ENCODE results near the gene GPR149. TPM values are rescaled to one million over a fixed set of nuclear protein-coding genes. Genes with fewer than 3 reads are reported as not detected.
A peak's percentile ranks its signal among the peaks of the same experiment; 100 is the strongest.

Gene GPR149
- total RNA-seq, 1 donor from 2014 or later: not detected

DNA sequence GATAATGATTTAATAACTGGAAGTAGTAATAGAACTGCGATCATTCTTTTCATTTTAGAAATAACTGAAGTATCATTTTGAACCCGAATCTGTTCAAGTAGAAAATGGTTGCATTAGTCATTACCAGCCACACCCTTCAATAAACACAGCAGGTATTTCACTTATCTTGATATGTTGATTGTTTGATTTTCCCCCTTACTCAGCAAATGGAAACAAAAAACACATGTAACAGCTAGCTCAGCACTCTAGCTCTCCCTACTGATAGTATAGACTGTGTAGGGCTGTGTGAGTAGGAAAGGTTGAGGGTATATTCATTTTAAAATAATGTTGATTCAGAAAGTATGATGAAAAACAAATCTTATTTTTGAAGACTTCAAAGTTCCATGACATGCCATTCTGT, 1.1 kb upstream of the GPR149 start:
- no peaks in the 10 kb centered on the region for H3K36me3 Mint-ChIP-seq (ENCODE audit: low read depth, unreplicated experiment)
- Histone ChIP-seq H3K9me3 (ENCODE audit: insufficient read depth, low read depth, low read length) (no peaks in the 10 kb centered on the region), H3K27me3 (ENCODE audit: insufficient read depth, low read length) (peaks cover 28% of the 10 kb centered on the region), H3K36me3 (ENCODE audit: insufficient read depth, low read length) (no peaks in the 10 kb centered on the region), H3K9ac (ENCODE audit: low read length) (no peak overlapping the region), H4K20me1 (ENCODE audit: insufficient read depth, low read length) (no peaks in the 10 kb centered on the region), H3K4me1 (ENCODE audit: insufficient read depth, low read length) (no peaks in the 10 kb centered on the region), H2AFZ (ENCODE audit: low read depth, low read length) (no peak overlapping the region), H3K4me3 (ENCODE audit: insufficient read depth, low read depth, low read length) (no peak overlapping the region), H3K27ac (ENCODE audit: low read depth, low read length) (no peak overlapping the region), H3K4me2 (ENCODE audit: low read length) (no peak overlapping the region), H3K79me2 (ENCODE audit: insufficient read depth, low read length) (no peaks in the 10 kb centered on the region)
- no peak for TF ChIP-seq EZH2 (IDR thresholded peaks at IDR 0.05; ENCODE audit: insufficient read depth, low read length)
- TF ChIP-seq, protein P1, sequence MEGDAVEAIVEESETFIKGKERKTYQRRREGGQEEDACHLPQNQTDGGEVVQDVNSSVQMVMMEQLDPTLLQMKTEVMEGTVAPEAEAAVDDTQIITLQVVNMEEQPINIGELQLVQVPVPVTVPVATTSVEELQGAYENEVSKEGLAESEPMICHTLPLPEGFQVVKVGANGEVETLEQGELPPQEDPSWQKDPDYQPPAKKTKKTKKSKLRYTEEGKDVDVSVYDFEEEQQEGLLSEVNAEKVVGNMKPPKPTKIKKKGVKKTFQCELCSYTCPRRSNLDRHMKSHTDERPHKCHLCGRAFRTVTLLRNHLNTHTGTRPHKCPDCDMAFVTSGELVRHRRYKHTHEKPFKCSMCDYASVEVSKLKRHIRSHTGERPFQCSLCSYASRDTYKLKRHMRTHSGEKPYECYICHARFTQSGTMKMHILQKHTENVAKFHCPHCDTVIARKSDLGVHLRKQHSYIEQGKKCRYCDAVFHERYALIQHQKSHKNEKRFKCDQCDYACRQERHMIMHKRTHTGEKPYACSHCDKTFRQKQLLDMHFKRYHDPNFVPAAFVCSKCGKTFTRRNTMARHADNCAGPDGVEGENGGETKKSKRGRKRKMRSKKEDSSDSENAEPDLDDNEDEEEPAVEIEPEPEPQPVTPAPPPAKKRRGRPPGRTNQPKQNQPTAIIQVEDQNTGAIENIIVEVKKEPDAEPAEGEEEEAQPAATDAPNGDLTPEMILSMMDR (IDR thresholded peaks at IDR 0.05; ENCODE audit: insufficient read depth, low read depth, low read length): no peak
- FAIRE-seq (no peak), DNase-seq (ENCODE audit: low read depth) (no peak)
- H3K4me1 Mint-ChIP-seq (ENCODE audit: low read depth, unreplicated experiment): peaks cover 4% of the 10 kb centered on the region
- no peak overlapping the region for H3K4me3 Mint-ChIP-seq (ENCODE audit: unreplicated experiment)
- H3K9me3 Mint-ChIP-seq (ENCODE audit: unreplicated experiment): no peaks in the 10 kb centered on the region
- H3K27me3 Mint-ChIP-seq (ENCODE audit: low read depth, unreplicated experiment): peaks cover 34% of the 10 kb centered on the region
- no peak overlapping the region for H3K27ac Mint-ChIP-seq (ENCODE audit: unreplicated experiment)

- no peaks in the 10 kb centered on the region for H3K4me1 ChIP-seq (ENCODE audit: insufficient read depth, low read length)
- no peaks in the 10 kb centered on the region for H3K36me3 ChIP-seq (ENCODE audit: insufficient read depth, low read length)
- Mint-ChIP-seq H3K4me3 (ENCODE audit: unreplicated experiment) (peak overlapping the region; percentile 76), H3K4me1 (ENCODE audit: low read depth, unreplicated experiment) (peaks cover 4% of the 10 kb centered on the region), H3K36me3 (ENCODE audit: low read depth, unreplicated experiment) (no peaks in the 10 kb centered on the region), H3K27ac (ENCODE audit: unreplicated experiment) (no peak overlapping the region), H3K27me3 (ENCODE audit: low read depth, unreplicated experiment) (peaks cover 34% of the 10 kb centered on the region), H3K9me3 (ENCODE audit: unreplicated experiment) (no peaks in the 10 kb centered on the region)
- H3K9me3 ChIP-seq (ENCODE audit: insufficient read depth, low read depth, low read length): no peaks in the 10 kb centered on the region
- no peak for FAIRE-seq
- H4K20me1 ChIP-seq (ENCODE audit: insufficient read depth, low read length): no peaks in the 10 kb centered on the region
- peak overlapping the region; percentile 85 for H3K4me2 ChIP-seq (ENCODE audit: low read length)
- peak overlapping the region; percentile 75 for H2AFZ ChIP-seq (ENCODE audit: low read depth, low read length)
- TF ChIP-seq, protein P1 (IDR thresholded peaks at IDR 0.05; ENCODE audit: insufficient read depth, low read depth, low read length): no peak
- peak; percentile 82 for TF ChIP-seq EZH2 (IDR thresholded peaks at IDR 0.05; ENCODE audit: insufficient read depth, low read length)
- H3K27me3 ChIP-seq (ENCODE audit: insufficient read depth, low read length): peaks cover 28% of the 10 kb centered on the region
- DNase-seq (ENCODE audit: low read depth): no peak
- H3K4me3 ChIP-seq (ENCODE audit: insufficient read depth, low read depth, low read length): peak overlapping the region; percentile 46
- no peak overlapping the region for H3K9ac ChIP-seq (ENCODE audit: low read length)
- H3K79me2 ChIP-seq (ENCODE audit: insufficient read depth, low read length): no peaks in the 10 kb centered on the region
- no peak overlapping the region for H3K27ac ChIP-seq (ENCODE audit: low read depth, low read length)
These were observed 1.4 kb downstream of the GPR149 start for GRCh38 chr3:154428286-154429206.
